Cardiac ventricle fibroblast (primary cell): Measurements from ENCODE around the gene NPFFR2. TPM values are rescaled to one million over a fixed set of nuclear protein-coding genes. Genes with fewer than 3 reads are reported as not detected.

ENCODE experiments used
- total RNA-seq: library from RNA; depleted of rRNA; stranded (reverse); fragments of >200 nt; gene quantifications from 2 replicates; pipeline ENCODE4 v1.2.3, GENCODE V29; 2015

The NPFFR2 gene
- 0.12 TPM in 1 of 2 replicates, not detected in the other for total RNA-seq

GRCh38 chr4:72031868-72032608 lies at the start of gene NPFFR2:
Gene NPFFR2 (plus strand): TSS chr4:72032000. CDS start chr4:72128592, 96,592 bp downstream.

Other genes starting within 250 kb of the NPFFR2 start
- not detected in 2 replicates for gene GC, start 247.9 kb upstream of the NPFFR2 start, total RNA-seq